ENCODE results near the gene C7. TPM values are rescaled to one million over a fixed set of nuclear protein-coding genes. Genes with fewer than 3 reads are reported as not detected.

The C7 gene
- total RNA-seq, 1 experiment from 2014 or later, result 0.74 TPM

DNA sequence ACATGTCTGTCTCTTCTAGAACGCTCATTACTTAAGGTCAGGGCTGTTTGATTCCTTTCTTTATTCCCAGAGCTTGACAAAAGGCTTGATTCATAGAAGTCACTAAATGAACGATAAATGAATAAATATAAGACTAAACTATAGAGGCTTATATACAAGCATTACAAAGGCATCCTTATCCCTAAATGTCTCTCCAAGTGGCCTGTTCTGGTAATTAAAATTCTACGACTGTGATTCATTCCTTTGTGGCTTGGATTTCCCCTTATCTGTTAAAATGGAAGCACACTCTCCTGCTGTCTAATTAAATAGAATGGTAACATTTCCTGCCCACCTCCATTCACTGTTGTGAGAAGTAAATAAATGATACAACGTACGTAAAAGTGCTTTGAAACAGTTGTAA, 49.5 kb downstream of the C7 start (continued):
- no peak for TF ChIP-seq SP1 (IDR thresholded peaks at IDR 0.05; ENCODE audit: low read depth)
- TF ChIP-seq JUND (IDR thresholded peaks at IDR 0.05), result no peak

DNA sequence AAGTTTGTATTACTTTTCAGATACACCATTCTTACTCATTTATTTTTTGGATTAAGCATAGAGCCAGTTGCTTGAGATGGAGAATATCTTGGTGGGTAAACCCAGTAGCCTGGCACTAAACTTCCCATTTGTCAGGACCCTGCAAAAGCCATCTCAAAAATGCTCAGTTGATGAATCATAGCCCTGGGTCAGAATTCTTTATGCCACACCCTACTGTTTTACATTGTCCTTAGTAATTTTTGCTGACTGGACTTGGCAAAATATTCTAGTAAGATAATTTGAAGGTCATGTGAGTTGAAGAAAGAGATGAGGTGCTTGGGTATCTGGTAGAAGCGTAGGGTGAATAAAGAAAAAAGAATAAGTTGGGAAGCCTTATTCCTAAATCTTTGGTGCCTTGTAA, 50.7 kb downstream of the C7 start:
- CTCF ChIA-PET, result no interaction called here

More for the DNA sequence above, 50.7 kb downstream of the C7 start:
- H2AFZ ChIP-seq (ENCODE audit: low read depth, low read length, poor library complexity, severe bottlenecking), result no peak overlapping the region
- H3K9ac ChIP-seq (ENCODE audit: low read length), result no peak overlapping the region
- no peaks in the 10 kb centered on the region for H3K79me2 ChIP-seq (ENCODE audit: insufficient read depth, low read length)
- H3K36me3 ChIP-seq (ENCODE audit: control insufficient read depth in 1 of 2, insufficient read depth in 2 of 2, low read length in 2 of 2), result no peaks in the 10 kb centered on the region
- no peaks in the 10 kb centered on the region for H3K9me3 ChIP-seq (ENCODE audit: control insufficient read depth in 1 of 2, insufficient read depth in 1 of 2, low read depth in 1 of 2, low read length in 2 of 2)
- DNase-seq (ENCODE audit: low read depth, low spot score), result no peak
- RAD21 ChIA-PET (ENCODE audit: low non-redundant PET in 1 of 2, low total read pairs in 2 of 2, uncharacterized antibody in 2 of 2, unreplicated experiment in 2 of 2), result no interaction called here
- no peak overlapping the region for H3K27ac ChIP-seq (ENCODE audit: low read depth, low read length)
- intact Hi-C loops (cut with micrococcal nuclease), result no loop called here
- TF ChIP-seq POLR2AphosphoS5 (IDR thresholded peaks at IDR 0.05; ENCODE audit: low read depth, low read length) (no peak), ELF1 (IDR thresholded peaks at IDR 0.05; ENCODE audit: borderline replicate concordance, low read depth) (no peak), SRF (IDR thresholded peaks at IDR 0.05; ENCODE audit: low read depth) (no peak), POLR2A (IDR thresholded peaks at IDR 0.05; ENCODE audit: borderline replicate concordance, extremely low read depth, insufficient read depth, insufficient read length) (no peak), ZNF274 (IDR thresholded peaks at IDR 0.05; ENCODE audit: low read depth, low read length) (no peak), CBX3 (IDR thresholded peaks at IDR 0.05; ENCODE audit: low read depth) (no peak), SP1 (IDR thresholded peaks at IDR 0.05; ENCODE audit: low read depth) (no peak), EZH2phosphoT487 (IDR thresholded peaks at IDR 0.05; ENCODE audit: borderline replicate concordance) (no peak), FOSL1 (IDR thresholded peaks at IDR 0.05; ENCODE audit: low read depth) (no peak), CEBPB (IDR thresholded peaks at IDR 0.05; ENCODE audit: low read depth) (no peak), EZH2 (IDR thresholded peaks at IDR 0.05) (no peak), TCF7L2 (IDR thresholded peaks at IDR 0.05; ENCODE audit: borderline replicate concordance, extremely low read depth, insufficient read depth, insufficient read length) (no peak), RAD21 (IDR thresholded peaks at IDR 0.05; ENCODE audit: low read depth) (no peak), ZFX (IDR thresholded peaks at IDR 0.05) (no peak)
- TF ChIP-seq, protein P1, sequence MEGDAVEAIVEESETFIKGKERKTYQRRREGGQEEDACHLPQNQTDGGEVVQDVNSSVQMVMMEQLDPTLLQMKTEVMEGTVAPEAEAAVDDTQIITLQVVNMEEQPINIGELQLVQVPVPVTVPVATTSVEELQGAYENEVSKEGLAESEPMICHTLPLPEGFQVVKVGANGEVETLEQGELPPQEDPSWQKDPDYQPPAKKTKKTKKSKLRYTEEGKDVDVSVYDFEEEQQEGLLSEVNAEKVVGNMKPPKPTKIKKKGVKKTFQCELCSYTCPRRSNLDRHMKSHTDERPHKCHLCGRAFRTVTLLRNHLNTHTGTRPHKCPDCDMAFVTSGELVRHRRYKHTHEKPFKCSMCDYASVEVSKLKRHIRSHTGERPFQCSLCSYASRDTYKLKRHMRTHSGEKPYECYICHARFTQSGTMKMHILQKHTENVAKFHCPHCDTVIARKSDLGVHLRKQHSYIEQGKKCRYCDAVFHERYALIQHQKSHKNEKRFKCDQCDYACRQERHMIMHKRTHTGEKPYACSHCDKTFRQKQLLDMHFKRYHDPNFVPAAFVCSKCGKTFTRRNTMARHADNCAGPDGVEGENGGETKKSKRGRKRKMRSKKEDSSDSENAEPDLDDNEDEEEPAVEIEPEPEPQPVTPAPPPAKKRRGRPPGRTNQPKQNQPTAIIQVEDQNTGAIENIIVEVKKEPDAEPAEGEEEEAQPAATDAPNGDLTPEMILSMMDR (IDR thresholded peaks at IDR 0.05 in 2 of 3, conservative IDR thresholded peaks at IDR 0.05 in 1 of 3; ENCODE audit: borderline replicate concordance in 1 of 3, insufficient read depth in 1 of 3, low read depth in 2 of 3, low read length in 2 of 3), result no peak
- TF ChIP-seq, protein P2, sequence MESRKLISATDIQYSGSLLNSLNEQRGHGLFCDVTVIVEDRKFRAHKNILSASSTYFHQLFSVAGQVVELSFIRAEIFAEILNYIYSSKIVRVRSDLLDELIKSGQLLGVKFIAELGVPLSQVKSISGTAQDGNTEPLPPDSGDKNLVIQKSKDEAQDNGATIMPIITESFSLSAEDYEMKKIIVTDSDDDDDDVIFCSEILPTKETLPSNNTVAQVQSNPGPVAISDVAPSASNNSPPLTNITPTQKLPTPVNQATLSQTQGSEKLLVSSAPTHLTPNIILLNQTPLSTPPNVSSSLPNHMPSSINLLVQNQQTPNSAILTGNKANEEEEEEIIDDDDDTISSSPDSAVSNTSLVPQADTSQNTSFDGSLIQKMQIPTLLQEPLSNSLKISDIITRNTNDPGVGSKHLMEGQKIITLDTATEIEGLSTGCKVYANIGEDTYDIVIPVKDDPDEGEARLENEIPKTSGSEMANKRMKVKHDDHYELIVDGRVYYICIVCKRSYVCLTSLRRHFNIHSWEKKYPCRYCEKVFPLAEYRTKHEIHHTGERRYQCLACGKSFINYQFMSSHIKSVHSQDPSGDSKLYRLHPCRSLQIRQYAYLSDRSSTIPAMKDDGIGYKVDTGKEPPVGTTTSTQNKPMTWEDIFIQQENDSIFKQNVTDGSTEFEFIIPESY (IDR thresholded peaks at IDR 0.05; ENCODE audit: extremely low read depth, insufficient replicate concordance, low read length), result no peak
- TF ChIP-seq, protein P3, sequence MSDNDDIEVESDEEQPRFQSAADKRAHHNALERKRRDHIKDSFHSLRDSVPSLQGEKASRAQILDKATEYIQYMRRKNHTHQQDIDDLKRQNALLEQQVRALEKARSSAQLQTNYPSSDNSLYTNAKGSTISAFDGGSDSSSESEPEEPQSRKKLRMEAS (IDR thresholded peaks at IDR 0.05), result no peak
- TF ChIP-seq, protein P4, sequence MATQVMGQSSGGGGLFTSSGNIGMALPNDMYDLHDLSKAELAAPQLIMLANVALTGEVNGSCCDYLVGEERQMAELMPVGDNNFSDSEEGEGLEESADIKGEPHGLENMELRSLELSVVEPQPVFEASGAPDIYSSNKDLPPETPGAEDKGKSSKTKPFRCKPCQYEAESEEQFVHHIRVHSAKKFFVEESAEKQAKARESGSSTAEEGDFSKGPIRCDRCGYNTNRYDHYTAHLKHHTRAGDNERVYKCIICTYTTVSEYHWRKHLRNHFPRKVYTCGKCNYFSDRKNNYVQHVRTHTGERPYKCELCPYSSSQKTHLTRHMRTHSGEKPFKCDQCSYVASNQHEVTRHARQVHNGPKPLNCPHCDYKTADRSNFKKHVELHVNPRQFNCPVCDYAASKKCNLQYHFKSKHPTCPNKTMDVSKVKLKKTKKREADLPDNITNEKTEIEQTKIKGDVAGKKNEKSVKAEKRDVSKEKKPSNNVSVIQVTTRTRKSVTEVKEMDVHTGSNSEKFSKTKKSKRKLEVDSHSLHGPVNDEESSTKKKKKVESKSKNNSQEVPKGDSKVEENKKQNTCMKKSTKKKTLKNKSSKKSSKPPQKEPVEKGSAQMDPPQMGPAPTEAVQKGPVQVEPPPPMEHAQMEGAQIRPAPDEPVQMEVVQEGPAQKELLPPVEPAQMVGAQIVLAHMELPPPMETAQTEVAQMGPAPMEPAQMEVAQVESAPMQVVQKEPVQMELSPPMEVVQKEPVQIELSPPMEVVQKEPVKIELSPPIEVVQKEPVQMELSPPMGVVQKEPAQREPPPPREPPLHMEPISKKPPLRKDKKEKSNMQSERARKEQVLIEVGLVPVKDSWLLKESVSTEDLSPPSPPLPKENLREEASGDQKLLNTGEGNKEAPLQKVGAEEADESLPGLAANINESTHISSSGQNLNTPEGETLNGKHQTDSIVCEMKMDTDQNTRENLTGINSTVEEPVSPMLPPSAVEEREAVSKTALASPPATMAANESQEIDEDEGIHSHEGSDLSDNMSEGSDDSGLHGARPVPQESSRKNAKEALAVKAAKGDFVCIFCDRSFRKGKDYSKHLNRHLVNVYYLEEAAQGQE (IDR thresholded peaks at IDR 0.05; ENCODE audit: low read depth), result no peak
- TF ChIP-seq, protein P5, sequence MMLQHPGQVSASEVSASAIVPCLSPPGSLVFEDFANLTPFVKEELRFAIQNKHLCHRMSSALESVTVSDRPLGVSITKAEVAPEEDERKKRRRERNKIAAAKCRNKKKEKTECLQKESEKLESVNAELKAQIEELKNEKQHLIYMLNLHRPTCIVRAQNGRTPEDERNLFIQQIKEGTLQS (IDR thresholded peaks at IDR 0.05), result no peak
- peak overlapping the region; percentile 9; the same call in 1 of the 2 replicates for H3K4me2 ChIP-seq (ENCODE audit: low read length)
- BruUV-seq (replicated peaks), result no TSS peak
- H3K4me1 ChIP-seq (ENCODE audit: control insufficient read depth in 1 of 2, insufficient read depth in 2 of 2, low read length in 2 of 2), result peaks cover 0 to 8% of the 10 kb centered on the region in 2 experiments; a peak in 1 of 4 replicates
- POLR2A ChIA-PET, result no interaction called here
- no peak overlapping the region for H3K4me3 ChIP-seq (replicated peaks in 1 of 2; ENCODE audit: low read depth in 1 of 2, low read length in 2 of 2)
- ATAC-seq, result no peak
- H3K9me2 ChIP-seq (ENCODE audit: insufficient read depth), result no peaks in the 10 kb centered on the region
- H3K27me3 ChIP-seq (ENCODE audit: insufficient read depth, low read length), result no peaks in the 10 kb centered on the region
- no peaks in the 10 kb centered on the region for H4K20me1 ChIP-seq (ENCODE audit: insufficient read depth)

All from HCT116 (cell line).